ENCODE data around the gene DYNC1I1. TPM values are rescaled to one million over a fixed set of nuclear protein-coding genes. Genes with fewer than 3 reads are reported as not detected.

DYNC1I1 gene
- total RNA-seq, 1 experiment from 2014 or later = 3.2 TPM

GRCh38 chr7:95871896-95872295, 99.5 kb downstream of the DYNC1I1 start:
- Histone ChIP-seq H2AK5ac (ENCODE audit: insufficient read length, low read length) (no peak overlapping the region), H4K5ac (ENCODE audit: insufficient read length, low read depth, low read length) (no peak overlapping the region), H2BK12ac (ENCODE audit: insufficient read length, low read depth, low read length) (no peak overlapping the region), H2AFZ (ENCODE audit: low read length) (no peak overlapping the region), H3K4me2 (ENCODE audit: insufficient read depth, insufficient read length, low read length) (no peak overlapping the region), H3K56ac (ENCODE audit: insufficient read length, low read depth, low read length) (no peak overlapping the region), H3K23me2 (ENCODE audit: insufficient read length, low read depth, low read length, poor library complexity, severe bottlenecking) (no peaks in the 10 kb centered on the region), H3K27me3 (ENCODE audit: insufficient read depth, low read length) (no peaks in the 10 kb centered on the region), H2BK15ac (ENCODE audit: low read depth, low read length) (no peak overlapping the region), H3K18ac (ENCODE audit: insufficient read length, low read depth, low read length) (no peak overlapping the region), H4K20me1 (ENCODE audit: control insufficient read depth, insufficient read depth, insufficient read length) (no peaks in the 10 kb centered on the region), H2BK5ac (ENCODE audit: insufficient read length, low read length) (no peak overlapping the region), H2BK20ac (ENCODE audit: low read depth, low read length, poor library complexity, severe bottlenecking) (no peak overlapping the region), H3T11ph (ENCODE audit: low read length) (no peak overlapping the region), H3K79me2 (ENCODE audit: insufficient read depth, low read length) (no peaks in the 10 kb centered on the region), H3K27ac (ENCODE audit: insufficient read length, low read depth, low read length) (no peak overlapping the region), H3K9ac (ENCODE audit: extremely low read depth, insufficient read length, low read length) (no peak overlapping the region), H3K14ac (ENCODE audit: insufficient read depth, low read length) (no peak overlapping the region), H4K8ac (replicated peaks; ENCODE audit: insufficient read length, low read depth, low read length) (no peak overlapping the region), H3K23ac (ENCODE audit: insufficient read length, low read depth, low read length) (no peak overlapping the region), H3K79me1 (ENCODE audit: insufficient read depth, low read depth, low read length, poor library complexity, severe bottlenecking) (no peaks in the 10 kb centered on the region), H2BK120ac (ENCODE audit: low read depth, low read length, poor library complexity, severe bottlenecking) (no peak overlapping the region), H3K4me1 (ENCODE audit: insufficient read depth, low read length) (no peaks in the 10 kb centered on the region; the same call in 1 of the 2 replicates), H3K9me3 (ENCODE audit: control insufficient read depth, low read depth, low read length) (no peaks in the 10 kb centered on the region), H4K91ac (ENCODE audit: insufficient read length, low read depth, low read length) (no peak overlapping the region), H3K4ac (ENCODE audit: low read depth, low read length) (no peak overlapping the region)
- Mint-ChIP-seq H3K27ac (no peak overlapping the region), H3K27me3 (ENCODE audit: low read depth) (no peaks in the 10 kb centered on the region), H3K4me1 (0 out of 4 replicates have a peak, but pooled peaks cover 2 to 7% of the 10 kb centered on the region in 2 experiments), H3K36me3 (ENCODE audit: insufficient read depth in 1 of 3, low read depth in 3 of 3) (no peaks in the 10 kb centered on the region), H3K4me3 (no peak overlapping the region), H3K9me3 (no peaks in the 10 kb centered on the region)
- DNase-seq = no peak
- WGBS (ENCODE audit: extremely low coverage, insufficient read length, low lambda C conversion rate) = no CpG with 5 or more reads among the region's 9 CpGs
- TF ChIP-seq CTCF (conservative IDR thresholded peaks at IDR 0.05) = no peak
